Measurements from ENCODE around the gene RAB11FIP3. TPM values are rescaled to one million over a fixed set of nuclear protein-coding genes. Genes with fewer than 3 reads are reported as not detected.

The RAB11FIP3 gene
- total and polyA plus RNA-seq, 9 of the 15 experiments (the other 6 are each of a cell fraction or from before 2014, with no cell fraction given) = 0.46 to 13.1 (median 4.3) TPM

DNA sequence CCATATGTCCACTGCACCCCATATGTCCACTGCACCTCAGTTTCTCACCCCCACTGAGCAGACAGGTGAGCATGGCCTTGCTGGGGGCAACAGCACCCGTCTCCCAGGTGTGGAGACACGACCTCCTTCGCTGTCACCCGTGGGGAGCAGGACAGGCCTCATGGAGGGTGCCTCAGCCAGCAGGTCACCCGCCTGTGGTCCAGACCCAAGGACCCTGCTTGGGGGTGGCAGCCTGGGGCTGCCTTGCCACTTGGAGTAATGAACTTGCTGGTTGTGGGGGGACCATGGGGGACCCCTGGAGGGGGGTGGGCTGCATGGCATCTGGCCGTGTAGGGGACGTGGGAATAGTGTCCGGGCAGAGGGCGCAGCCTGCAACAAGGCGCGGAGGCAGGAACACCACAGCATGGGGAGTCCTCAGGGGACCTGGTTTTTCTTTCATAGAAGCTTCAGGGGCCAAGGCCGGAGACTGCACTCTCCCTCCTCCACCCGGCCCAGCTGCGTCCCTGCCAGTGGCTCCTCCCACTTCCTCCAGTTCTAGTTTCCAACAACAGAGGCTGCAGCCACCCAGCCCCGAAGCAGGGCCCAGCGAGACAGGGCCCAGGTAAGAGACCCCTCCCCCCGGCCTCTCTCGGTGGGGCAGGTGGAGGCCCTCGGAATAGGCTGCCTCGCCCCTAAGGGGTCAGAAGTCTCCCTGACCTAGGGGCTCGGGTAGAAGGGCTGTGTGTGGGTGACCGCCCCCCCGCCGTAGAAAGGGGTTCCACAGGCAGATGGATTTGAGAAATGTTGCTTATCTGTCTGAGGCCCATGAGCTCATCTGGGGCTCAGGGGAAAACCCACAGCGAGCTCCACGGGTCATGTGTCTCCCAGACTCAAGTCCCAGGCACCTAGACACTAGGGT lies 141.3 kb downstream of the RAB11FIP3 start, which contains the start of gene NHLRC4 (continued):
- TF ChIP-seq ZFX (CRISPR knock-in tag; IDR thresholded peaks at IDR 0.05) (peak; percentile 94), CBX5 (IDR thresholded peaks at IDR 0.05; ENCODE audit: borderline replicate concordance, low read depth) (no peak), TRIM24 (IDR thresholded peaks at IDR 0.05) (no peak; a peak in 1 of 4 replicates), POLR2B (IDR thresholded peaks at IDR 0.05; ENCODE audit: low read depth, partially characterized antibody) (peak; percentile 51), TGIF2 (CRISPR knock-in tag; IDR thresholded peaks at IDR 0.05) (no peak), SMARCC2 (IDR thresholded peaks at IDR 0.05; ENCODE audit: low read depth) (peak; percentile 63; the same call in 1 of the 2 replicates), HDAC8 (tag; IDR thresholded peaks at IDR 0.05) (peak; percentile 38; the same call in 1 of the 2 replicates), SAFB (IDR thresholded peaks at IDR 0.05; ENCODE audit: borderline replicate concordance, low read depth, low read length) (no peak), CC2D1A (IDR thresholded peaks at IDR 0.05) (no peak), ZNF354B (CRISPR knock-in tag; IDR thresholded peaks at IDR 0.05) (no peak), ZNF318 (IDR thresholded peaks at IDR 0.05; ENCODE audit: borderline replicate concordance in 1 of 2, low read depth in 1 of 2) (peak in 1 of 2 experiments; percentile 61; a peak in 1 of 4 replicates), ZNF436 (CRISPR knock-in tag; IDR thresholded peaks at IDR 0.05) (no peak), CAMTA2 (CRISPR knock-in tag; conservative IDR thresholded peaks at IDR 0.05) (peak; percentile 89; the same call in 1 of the 2 replicates), CCNT2 (IDR thresholded peaks at IDR 0.05; ENCODE audit: borderline replicate concordance, extremely low read depth, insufficient read length, low read depth, low read length) (peak; percentile 57), CBFB (CRISPR knock-in tag; IDR thresholded peaks at IDR 0.05) (no peak)
- TF ChIP-seq, protein P1, sequence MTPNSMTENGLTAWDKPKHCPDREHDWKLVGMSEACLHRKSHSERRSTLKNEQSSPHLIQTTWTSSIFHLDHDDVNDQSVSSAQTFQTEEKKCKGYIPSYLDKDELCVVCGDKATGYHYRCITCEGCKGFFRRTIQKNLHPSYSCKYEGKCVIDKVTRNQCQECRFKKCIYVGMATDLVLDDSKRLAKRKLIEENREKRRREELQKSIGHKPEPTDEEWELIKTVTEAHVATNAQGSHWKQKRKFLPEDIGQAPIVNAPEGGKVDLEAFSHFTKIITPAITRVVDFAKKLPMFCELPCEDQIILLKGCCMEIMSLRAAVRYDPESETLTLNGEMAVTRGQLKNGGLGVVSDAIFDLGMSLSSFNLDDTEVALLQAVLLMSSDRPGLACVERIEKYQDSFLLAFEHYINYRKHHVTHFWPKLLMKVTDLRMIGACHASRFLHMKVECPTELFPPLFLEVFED (CRISPR knock-in tag; conservative IDR thresholded peaks at IDR 0.05) = no peak
- TF ChIP-seq, protein P2, sequence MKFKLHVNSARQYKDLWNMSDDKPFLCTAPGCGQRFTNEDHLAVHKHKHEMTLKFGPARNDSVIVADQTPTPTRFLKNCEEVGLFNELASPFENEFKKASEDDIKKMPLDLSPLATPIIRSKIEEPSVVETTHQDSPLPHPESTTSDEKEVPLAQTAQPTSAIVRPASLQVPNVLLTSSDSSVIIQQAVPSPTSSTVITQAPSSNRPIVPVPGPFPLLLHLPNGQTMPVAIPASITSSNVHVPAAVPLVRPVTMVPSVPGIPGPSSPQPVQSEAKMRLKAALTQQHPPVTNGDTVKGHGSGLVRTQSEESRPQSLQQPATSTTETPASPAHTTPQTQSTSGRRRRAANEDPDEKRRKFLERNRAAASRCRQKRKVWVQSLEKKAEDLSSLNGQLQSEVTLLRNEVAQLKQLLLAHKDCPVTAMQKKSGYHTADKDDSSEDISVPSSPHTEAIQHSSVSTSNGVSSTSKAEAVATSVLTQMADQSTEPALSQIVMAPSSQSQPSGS (CRISPR knock-in tag; IDR thresholded peaks at IDR 0.05) = 0 out of 2 replicates have a peak, but pooled peaks have one; percentile 69

Measured in K562 (cell line).